Tibial nerve (tissue), 3 donors: ENCODE results near the gene LAMC2.

Source experiments
- CTCF ChIP-seq, 5 experiments: fragments of 200-600 bp in 3 of 5; fragments of 450-650 bp in 2 of 5; sonication (generic) in 3 of 5; IDR thresholded peaks; one replicate each; pipeline ENCODE4 v1.5.1; 2016 to 2019; ENCODE audit warnings: antibody characterized with exemption in 5 of 5, mild to moderate bottlenecking in 3 of 5, moderate library complexity in 2 of 5
- POLR2A ChIP-seq, 2 donors: fragments of 450-650 bp; IDR thresholded peaks; one replicate each; pipeline ENCODE4 v1.6.1; 2017; ENCODE audit warnings: antibody characterized with exemption in 2 of 2, mild to moderate bottlenecking in 2 of 2, moderate library complexity in 2 of 2

- TF ChIP-seq CTCF (IDR thresholded peaks at IDR 0.05) = peak; percentile 87 to 93 (median 90)
- TF ChIP-seq POLR2A (IDR thresholded peaks at IDR 0.05) = no peak
Observed at GRCh38 chr1:183281553-183282091, 95.6 kb downstream of the LAMC2 start.
